GM21619 (cell line): Measurements from ENCODE around the gene RNASET2.
"Not testable (repeated sequence)": the region's sequence is repeated elsewhere in the genome, so short reads cannot be mapped to it uniquely, and the experiment has no call there.

ENCODE experiments used
- ATAC-seq: cut with Tn5 transposase; IDR thresholded peaks from one replicate; pipeline ENCODE4 v1.9.1; 2021; ENCODE audit not compliant: unreplicated experiment

RNASET2 gene

DNA sequence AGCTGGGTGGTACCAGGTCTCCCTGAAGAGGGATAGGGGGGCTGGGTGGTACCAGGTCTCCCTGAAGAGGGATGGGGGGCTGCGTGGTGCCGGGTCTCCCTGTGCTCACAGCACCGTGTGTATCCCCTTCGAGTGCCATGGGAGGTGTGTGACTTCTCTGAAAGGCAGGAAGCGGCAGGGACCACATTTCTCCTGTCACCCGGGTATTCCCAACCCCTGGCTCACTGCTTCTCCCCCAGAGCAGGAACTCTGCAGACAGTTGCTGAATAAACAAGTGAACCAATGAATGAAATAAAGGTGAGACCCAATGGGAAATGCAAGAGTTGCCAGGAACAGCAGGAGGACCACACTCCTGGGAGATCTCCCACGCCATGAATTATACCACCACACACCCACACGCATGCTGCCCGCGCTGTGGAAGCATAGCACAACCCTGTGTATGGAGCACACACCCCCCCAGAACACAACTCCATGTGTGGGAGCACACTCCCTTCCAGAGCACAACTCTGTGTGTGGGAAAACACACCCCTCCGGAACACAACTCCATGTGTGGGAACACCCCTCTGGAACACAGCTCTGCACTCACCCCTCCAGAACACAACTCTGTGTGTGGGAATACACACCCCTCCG lies 50.7 kb downstream of the RNASET2 start:
- ATAC-seq = no peak

DNA sequence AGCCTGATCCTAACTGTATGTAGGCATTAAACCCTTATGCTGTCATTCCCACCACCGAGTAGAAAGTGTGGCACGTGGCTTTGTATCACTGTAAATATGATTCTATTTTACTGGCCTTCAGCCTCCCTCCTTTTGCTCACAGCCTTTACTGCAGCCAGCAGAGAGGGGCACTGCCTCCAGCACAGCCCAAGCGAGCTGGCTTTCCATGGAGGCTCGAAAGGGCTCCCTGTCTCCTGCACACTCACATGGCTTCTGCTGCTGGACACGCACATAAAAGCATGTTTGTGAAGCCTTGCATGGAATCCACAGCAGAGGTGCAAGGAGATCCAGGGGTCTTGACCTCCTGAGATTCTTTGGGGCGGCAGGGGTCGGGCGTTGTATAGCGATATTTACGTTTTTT lies 51.3 kb downstream of the RNASET2 start:
- ATAC-seq = no peak

DNA sequence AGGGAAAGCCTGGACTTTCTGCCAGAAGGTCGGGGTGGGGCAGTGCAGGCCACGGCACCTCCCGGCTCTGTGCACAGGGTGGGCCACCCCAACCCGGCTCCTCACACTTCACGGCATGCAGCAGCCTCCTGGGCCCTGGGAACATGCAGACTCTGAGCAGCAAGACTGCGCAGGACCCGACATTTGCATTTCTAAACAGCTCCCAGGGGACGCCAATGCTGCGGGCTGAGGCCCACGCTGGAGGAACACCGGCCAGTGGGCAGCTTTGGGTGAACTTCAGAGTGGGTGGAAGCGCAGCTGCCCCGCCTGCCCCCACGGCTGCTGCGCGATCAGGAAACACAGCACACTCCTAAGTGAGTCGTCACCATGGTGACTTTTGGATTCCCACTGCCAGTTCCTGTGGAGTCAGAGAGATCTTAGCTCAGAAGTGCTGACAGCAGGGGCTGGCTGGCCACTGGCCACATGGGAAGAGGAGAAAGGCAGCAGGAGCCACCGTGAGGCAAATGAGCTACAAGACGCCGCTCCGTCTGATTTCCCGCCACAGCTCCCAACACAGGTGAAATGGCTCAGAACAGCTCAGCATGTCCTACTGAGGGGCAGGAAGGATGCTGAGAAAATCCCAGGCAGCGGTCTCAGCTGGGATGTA lies 52.1 kb downstream of the RNASET2 start:
- no peak for ATAC-seq

GRCh38 chr6:166903500-166903899 lies 52.9 kb downstream of the RNASET2 start:
- ATAC-seq = no peak

GRCh38 chr6:166903027-166903426 lies 53.3 kb downstream of the RNASET2 start:
- no peak for ATAC-seq

DNA sequence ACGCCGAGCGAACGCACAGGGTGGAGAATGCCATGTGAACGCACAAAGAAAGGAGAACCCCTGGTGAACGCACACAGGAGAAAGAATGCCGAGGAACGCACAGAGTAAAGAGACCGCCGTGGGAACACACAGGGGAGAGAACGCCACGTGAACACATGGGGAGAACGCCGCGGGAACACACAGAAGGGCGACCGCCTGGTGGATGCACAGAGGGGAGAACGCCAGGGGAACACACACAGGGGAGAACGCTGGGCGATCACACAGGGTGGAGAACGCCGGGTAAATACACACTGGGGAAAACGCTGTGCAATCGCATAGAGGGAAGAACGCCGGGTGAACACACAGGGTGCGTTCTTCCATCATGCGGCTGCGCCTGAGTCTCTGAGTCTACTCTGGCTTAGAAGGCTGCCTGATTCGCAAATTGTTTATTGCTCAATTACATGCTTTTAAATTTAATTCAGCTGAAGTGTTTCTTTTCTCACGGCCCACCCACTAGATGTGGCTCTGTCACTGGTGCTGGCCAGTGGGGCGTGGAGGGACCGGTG lies 54.1 kb downstream of the RNASET2 start:
- ATAC-seq = no peak

- no peak for ATAC-seq
Measured at GRCh38 chr6:166901626-166902025, 54.7 kb downstream of the RNASET2 start.

- ATAC-seq = no peak
Measured at GRCh38 chr6:166900956-166901607, 55.3 kb downstream of the RNASET2 start.

DNA sequence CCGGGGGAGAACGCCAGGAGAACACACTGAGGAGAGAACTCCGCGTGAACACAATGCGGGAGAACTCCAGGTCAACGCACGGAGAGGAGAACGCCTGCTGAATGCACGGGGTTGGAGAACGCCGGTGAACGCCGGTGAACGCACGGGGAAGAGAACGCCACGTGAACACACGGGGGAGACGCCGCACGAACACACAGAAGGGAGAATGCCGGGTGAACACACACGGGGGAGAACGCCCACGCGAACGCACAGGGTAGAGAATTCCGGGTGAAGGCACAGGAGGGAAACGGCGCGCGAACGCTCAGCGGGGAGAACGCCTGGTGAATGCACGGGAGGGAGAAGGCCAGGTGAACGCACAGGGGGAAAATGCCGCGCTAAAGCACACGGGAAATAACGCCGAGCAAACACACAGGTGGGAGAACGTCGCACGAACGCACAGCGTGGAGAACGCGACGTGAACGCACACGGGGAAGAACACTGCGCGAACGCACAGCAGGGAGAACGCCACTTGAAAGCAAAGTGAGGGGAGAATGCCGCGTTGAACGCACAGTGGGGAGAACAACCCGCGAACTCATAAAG lies 56.1 kb downstream of the RNASET2 start:
- ATAC-seq = no peak

DNA sequence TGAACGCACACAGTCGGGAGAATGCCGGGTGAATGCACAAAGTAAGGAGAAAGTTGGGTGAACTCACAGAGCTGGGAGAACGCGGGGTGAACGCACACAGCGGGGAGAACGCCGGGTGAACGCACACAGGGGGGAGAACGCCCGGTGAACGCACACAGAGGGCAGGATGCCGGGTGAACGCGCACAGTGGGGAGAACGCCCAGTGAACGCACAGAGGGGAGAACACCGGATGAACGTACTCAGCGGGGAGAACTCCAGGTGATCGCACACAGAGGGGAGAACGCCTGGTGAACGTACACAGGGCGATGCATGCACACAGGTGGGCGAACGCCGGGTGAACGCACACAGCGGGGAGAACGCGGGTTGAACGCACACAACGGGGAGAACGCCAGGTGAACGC lies 57.4 kb downstream of the RNASET2 start:
- ATAC-seq = no peak

- not testable (repeated sequence) for ATAC-seq
Measured at GRCh38 chr6:166894614-166895013, 61.7 kb downstream of the RNASET2 start.

DNA sequence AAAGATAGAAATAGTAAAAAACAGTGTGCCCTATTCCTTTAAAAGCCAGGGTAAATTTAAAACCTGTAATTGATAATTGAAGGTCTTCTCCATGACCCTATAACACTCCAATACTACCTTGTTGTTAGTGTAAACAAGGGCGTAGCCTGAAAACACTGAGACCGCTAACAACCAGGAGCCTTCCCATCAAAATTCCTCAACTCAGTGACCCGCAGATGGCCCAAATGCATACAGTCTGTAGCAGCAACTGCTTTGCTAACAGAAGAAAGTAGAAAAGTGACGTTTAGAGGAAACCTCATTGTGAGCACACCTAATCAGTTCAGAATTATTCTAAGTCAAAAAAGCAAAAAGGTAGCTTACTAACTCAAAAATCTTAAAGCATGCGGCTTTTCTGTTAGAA lies 63.9 kb downstream of the RNASET2 start:
- not testable (repeated sequence) for ATAC-seq

GRCh38 chr6:166886773-166887172 lies 69.6 kb downstream of the RNASET2 start:
- not testable (repeated sequence) for ATAC-seq

- not testable (repeated sequence) for ATAC-seq
Measured at GRCh38 chr6:166884958-166885357, 71.4 kb downstream of the RNASET2 start.

- no peak for ATAC-seq
Measured at GRCh38 chr6:166879594-166879993, 76.8 kb downstream of the RNASET2 start.
